HG03159 (cell line): Measurements from ENCODE around the gene SLC8A3.
A peak's percentile ranks its signal among the peaks of the same experiment; 100 is the strongest.
"Not testable (repeated sequence)": the region's sequence is repeated elsewhere in the genome, so short reads cannot be mapped to it uniquely, and the experiment has no call there.

Experiments used
- ATAC-seq: cut with Tn5 transposase; IDR thresholded peaks from one replicate; pipeline ENCODE4 v1.9.1; 2021; ENCODE audit warnings: mild to moderate bottlenecking, moderate library complexity; ENCODE audit not compliant: unreplicated experiment

Gene SLC8A3

DNA sequence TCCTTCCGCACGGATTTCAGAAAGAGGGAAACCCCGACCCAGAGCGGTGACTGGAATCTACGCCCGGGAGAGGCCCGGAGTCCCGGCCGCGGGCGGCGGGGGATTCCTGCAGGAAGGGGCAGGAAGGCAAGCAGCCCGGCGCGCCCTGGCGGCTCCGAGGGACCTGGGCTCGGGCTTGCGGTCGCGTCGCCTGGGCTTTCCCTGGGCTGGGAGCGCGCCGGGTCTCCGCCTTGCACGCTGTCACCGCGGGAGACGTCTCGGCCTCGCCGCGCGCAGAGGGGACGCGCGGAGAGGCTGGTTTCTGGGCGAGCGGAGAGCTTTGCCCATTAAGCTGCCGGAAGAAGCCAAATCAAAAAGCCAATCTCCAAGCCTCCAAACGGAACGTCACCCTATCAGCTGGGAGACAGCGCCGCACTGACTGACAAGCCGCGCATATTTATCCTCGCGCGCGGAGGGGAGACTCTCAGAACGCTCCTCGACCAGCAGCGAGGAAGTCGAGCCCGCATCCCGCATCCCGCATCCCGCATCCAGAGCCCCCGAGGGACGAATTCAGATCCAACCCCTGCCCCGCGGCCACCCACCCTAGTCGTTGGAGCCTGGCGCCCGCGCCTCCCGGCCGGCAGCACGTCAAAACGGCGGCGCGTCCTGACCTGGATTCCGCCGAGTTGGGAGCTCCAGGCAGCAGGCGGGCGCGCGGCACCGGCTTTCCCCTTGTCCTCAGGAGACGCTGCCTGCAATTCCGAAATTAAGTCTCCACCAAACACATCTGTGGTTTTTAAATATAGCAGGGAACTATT is at the start of gene SLC8A3:
TSS of gene SLC8A3 (minus strand) at position 293 of the 797 bp plus-strand sequence. CDS start 20,529 bp downstream, outside the sequence.
- no peak for ATAC-seq

DNA sequence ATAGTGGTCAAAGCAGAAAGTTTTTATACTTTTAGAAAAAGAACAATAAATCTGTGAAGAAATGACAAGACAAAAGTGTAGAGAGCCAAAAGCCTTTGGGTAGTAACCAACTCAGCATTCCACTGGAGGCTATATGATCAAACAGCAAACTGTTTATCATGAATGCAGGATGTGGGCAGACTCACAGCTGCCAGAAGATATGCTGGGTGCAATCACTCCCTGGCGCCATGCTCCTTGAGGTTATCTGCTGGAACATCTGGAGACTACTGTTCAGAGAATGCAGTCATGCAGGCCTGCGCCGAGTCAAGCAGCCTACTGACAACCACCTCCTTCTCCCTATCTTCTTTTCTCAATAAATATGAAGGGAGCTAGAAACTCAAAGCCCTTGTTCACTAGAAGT is 49.0 kb upstream of the SLC8A3 start:
- ATAC-seq, result no peak

DNA sequence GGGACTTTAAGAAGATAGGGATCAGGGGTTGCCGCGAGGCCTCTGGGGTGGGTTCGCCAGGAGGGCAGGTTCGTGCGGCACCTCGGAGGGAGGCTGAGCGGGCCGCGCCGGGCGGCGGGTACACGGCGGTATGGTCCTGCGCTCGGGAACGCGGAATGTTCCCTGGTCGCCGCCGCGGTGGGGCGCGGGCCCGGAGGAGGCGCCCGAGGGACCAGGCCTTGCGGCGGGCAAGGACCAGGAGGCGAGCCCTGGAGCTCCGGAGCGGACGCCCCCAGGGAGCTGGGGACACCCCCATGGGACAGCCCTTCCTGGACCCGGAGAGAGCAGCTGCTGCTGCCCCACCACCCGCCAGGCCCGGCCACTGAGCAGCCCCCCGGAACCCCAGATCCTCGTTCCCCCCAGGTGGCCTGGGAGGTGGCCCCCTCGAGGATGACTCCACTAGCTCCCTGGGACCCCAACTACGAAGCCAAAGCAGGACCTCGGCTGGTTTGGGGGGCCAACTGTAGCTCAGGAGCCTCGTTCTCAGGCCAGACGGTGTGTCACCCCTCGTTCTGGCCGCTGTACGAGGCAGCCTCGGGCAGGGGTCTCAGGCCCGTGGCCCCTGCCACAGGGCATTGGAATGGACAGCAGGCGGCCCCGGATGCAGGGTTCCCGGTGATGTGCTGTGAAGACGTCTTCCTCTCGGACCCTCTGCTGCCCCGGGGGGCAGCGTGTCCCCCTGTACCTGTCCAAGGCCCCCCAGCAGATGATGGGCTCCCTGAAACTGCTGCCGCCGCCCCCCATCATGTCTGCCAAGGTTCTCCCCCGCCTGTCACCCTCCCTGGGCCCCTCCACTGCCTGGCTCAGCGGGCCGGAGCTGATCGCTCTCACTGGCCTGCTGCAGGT is 45.6 kb upstream of the SLC8A3 start:
- ATAC-seq, result no peak

- ATAC-seq, result not testable (repeated sequence)
These were observed 43.2 kb upstream of the SLC8A3 start for GRCh38 chr14:70231756-70232544.

DNA sequence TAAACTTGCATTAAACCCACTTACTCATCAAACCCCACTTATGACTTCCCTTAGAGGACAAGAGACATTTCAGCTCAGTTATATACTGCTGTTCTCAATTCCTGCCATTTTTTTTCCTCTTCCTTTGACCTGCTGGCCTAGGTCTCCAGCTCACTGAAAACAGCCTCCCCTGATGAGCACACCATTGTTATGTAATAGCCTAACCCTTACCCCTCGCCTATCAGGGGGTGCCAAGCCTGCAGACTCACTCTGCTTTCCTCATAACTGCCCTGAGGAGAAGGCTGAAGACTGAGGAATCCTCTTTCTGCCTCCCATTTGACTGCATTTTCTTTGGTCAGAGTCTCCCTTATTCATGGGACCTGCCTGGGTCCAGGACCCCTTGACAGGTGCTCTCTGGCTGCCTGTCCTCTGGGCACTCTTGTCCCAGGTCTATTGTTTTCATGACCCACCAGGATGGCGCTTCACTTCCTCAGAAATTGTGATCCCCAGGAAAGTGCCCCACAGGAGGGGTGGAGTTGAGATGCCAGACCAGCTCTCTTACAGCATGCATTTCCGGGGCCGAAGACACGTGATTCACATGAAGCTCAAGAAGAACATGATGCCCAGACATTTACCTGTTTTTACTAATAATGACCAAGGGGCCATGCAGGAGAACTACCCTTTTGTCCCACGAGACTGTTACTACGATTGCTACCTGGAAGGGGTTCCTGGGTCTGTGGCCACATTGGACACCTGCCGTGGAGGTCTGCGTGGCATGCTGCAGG is 41.3 kb upstream of the SLC8A3 start:
- not testable (repeated sequence) for ATAC-seq

DNA sequence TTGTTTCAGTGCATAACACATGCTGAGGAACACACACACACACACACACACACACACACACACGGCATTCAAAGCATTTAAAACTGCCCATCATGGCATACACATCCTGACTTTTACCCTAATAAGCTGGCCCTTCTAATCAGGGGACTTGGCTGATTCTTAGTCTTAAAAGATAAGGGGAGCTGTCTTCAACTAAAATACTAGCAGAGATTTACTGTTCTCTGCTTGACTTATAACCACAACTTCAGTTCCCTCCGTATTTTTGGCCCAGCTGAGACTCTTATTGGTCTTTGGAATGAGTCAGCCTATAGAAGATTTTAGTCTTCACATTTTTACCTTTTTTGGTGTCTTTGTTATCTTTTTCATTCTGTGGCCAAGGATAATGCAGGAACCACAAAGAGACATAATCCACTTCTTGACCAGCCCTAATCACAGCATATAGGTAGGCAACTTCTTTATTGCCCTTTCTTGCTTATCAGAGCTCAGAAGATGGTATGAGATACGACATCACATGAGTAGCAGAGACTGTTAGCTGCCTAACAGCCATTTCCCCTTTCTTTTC is 25.1 kb upstream of the SLC8A3 start:
- ATAC-seq, result no peak

DNA sequence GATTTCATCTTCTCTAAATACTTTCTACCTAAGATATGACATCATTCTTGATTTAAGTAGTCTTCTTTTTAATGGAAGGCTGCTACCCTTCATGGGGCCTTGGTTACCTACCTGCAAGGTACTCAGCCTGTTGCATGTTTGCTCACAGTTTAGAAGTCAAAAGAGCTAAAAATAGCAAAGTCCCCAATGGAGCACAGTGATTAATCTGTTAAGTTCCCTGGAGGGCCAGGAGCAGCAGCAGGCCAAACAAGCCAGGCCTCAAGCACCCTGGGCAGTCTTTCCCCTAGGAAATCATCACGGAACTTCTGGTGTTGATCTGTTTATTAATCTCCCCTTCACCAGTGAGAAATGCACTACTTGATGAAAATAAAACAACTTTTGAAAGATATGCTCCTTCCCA is 24.0 kb upstream of the SLC8A3 start:
- no peak for ATAC-seq

DNA sequence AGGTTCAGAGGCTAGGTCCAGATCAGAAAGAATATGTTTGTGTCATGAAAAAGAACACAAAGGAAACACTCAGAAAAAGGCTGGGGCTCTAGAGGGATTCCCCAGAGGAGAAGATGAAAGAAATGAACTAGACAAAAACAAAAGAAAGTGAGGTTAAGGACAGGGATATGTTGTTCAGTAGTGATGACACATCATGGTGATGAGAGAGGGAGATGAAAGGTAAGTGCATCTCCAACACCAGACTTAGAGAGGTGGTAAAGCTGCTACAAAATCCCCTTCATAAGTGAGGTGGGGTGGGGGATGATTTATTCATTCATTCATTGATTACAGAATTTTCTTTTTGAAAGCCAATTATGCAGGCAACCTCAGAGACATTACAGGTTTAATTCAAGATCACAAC is 19.6 kb upstream of the SLC8A3 start:
- no peak for ATAC-seq

GRCh38 chr14:70203686-70204085 is 14.9 kb upstream of the SLC8A3 start:
- no peak for ATAC-seq

GRCh38 chr14:70201994-70202393 is 13.2 kb upstream of the SLC8A3 start:
- ATAC-seq, result no peak

DNA sequence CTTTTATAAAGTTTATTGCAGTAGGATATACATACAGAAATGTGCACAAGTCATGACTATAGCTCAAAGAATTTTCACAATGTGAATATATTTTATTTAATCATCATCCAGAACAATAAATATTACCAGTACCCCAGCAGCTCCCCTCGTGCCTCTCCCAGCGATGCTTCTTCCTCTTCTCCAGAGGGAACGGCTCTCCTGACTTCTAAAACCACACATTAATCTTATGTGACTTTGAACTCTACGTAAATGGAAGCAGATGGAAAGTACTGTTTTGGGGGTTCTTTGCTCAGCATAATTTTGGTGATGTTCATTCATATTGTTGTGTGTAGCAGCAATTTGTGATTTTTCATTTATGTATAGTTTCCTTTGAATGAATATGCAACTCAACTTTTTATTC is 4.6 kb upstream of the SLC8A3 start:
- ATAC-seq, result no peak

GRCh38 chr14:70192915-70193314 is 4.2 kb upstream of the SLC8A3 start:
- ATAC-seq, result no peak

GRCh38 chr14:70190156-70190555 is 1.4 kb upstream of the SLC8A3 start:
- no peak for ATAC-seq

DNA sequence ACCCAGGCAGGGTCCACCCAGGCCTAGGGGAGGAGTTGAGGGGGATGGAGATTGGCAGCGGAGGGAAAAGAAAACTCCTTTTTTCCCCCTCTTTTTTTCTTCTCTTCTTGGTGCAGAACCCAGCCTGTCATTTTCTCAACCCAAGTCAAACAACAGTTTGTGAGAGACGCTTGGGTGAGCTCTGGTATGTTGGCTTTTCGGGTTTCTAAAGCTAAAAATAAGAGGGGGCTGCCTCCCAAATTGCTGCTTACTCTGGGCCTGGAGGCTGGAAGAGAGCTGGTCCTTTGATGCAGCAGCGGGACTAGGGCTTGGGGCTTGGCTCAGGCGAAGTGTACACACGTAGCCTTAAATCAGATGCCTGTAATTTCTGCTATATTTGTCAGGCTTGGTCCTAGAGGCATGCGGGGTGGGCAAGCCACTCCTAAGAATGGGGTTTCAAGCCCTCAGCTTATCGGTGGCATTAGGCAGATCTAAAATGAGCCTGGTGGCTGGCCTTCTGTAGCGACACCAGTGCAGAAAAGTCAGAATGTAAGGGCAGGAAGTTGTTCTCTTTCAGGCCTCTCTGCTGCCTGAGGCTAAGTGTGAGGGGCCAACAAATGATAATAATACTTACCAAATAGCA is 816 bp upstream of the SLC8A3 start:
- ATAC-seq, result no peak

DNA sequence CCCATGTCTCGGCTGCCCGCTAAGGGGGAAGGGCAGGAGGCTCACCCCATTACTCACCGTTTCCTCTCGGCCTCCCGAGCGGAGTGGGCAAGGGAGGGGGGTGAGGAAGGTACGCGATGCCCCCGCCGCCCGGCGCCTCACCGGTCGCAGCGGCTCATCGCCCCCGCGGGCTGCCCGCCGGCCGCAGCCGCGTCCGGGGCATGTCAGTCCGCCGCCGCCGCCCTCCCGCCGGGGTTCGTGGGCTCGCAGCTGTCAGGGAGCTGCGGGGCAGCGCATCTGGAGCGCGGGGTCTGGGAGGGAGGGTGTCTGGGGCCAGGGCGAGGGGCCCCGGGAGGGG is 461 bp downstream of the SLC8A3 start:
- ATAC-seq, result no peak

DNA sequence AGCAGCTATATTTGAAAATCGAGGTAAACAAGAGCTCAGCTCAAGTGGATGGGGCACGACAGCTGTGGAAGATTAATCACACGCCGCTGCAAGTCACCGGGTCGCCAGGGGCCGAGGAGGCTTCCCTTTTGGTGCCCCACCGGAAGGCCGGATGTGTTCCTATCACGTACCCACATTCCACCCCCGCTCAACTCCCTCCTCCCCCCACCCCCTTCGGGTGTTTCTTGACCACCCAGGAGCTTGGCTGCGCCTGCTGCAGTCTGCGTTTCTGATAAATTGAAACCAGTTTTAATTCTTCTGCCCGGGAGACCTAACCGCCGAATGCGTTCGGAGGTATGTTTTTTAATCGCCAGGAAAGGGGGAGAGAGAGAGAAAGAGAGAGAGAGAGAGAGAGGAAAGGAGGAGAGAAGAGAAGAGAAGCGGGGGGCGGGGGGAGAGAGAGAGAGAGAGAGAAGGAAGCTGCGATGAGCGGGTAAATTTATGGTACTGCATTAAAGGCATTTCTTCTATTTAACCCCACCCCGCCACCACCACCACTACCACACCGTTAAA is 1.8 kb downstream of the SLC8A3 start:
- ATAC-seq, result no peak

DNA sequence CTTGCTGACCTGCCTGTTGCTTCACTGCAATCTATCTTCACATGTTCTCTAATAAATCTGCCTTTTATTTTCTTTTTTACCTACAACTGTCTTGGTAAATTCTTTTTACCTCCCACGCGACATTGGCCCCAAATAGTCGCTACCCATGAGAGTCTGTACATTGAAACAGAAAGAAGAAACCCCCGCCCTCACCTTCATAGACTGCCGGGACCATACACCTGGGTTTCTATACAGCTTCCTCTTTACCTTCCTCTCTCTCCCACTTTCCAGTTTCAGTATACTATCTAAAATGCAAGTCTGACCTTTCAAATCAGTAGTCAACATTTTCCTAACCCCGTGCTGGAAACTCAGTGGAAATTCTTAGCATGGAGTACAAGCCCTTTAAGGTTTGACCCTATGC is 4.8 kb downstream of the SLC8A3 start:
- peak; percentile 59 for ATAC-seq

GRCh38 chr14:70181276-70181675 is 7.5 kb downstream of the SLC8A3 start:
- no peak for ATAC-seq

GRCh38 chr14:70180718-70181117 is 8.0 kb downstream of the SLC8A3 start:
- no peak for ATAC-seq
